Fibroblast of lung (primary cell): ENCODE data around the gene FZD8. TPM values are rescaled to one million over a fixed set of nuclear protein-coding genes. Genes with fewer than 3 reads are reported as not detected.

Source experiments
- DNase-seq, 2 donors: peaks; one replicate each; pipeline versions ENCODE4 v3.0.0 to v3.0.0-alpha.2; 2010; ENCODE audit warnings: low read depth in 2 of 2
- H2AFZ ChIP-seq: 2 replicates; pipeline ENCODE4 v1.5.1; 2012; ENCODE audit warnings: low read length, control low read depth, inconsistent platforms
- H3K27ac ChIP-seq: 2 replicates; pipeline ENCODE4 v1.5.1; 2011; ENCODE audit warnings: low read length, control low read depth; ENCODE audit not compliant: insufficient read depth
- H3K27me3 ChIP-seq: 2 replicates; pipeline ENCODE4 v1.5.1; 2011; ENCODE audit warnings: mild to moderate bottlenecking, low read length; ENCODE audit not compliant: control insufficient read depth, insufficient read depth
- H3K36me3 ChIP-seq: 2 replicates; pipeline ENCODE4 v1.5.1; 2011; ENCODE audit warnings: low read length; ENCODE audit not compliant: control insufficient read depth, insufficient read depth
- H3K4me1 ChIP-seq: 2 replicates; pipeline ENCODE4 v1.5.1; 2011; ENCODE audit warnings: low read length; ENCODE audit not compliant: control insufficient read depth, insufficient read depth; ENCODE audit errors: extremely low read depth
- H3K4me2 ChIP-seq: 2 replicates; pipeline ENCODE4 v1.5.1; 2011; ENCODE audit warnings: low read length, control low read depth; ENCODE audit not compliant: insufficient read depth; ENCODE audit errors: extremely low read depth
- H3K4me3 ChIP-seq, 4 experiments: fragments of 200-600 bp in 1 of 4; sonication (generic) in 1 of 4; replicated peaks in 1 of 4; 2 replicates each; pipeline ENCODE4 v1.5.1; 2011 to 2016; ENCODE audit warnings: low read length in 4 of 4, low read depth in 3 of 4, mild to moderate bottlenecking in 3 of 4, control low read depth in 2 of 4, inconsistent platforms in 1 of 4, mixed read lengths in 1 of 4; ENCODE audit not compliant: insufficient read depth in 1 of 4; ENCODE audit errors: control extremely low read depth in 1 of 4
- H3K79me2 ChIP-seq: 2 replicates; pipeline ENCODE4 v1.5.1; 2012; ENCODE audit warnings: mild to moderate bottlenecking, low read length, inconsistent platforms; ENCODE audit not compliant: control insufficient read depth, insufficient read depth
- H3K9ac ChIP-seq: 2 replicates; pipeline ENCODE4 v1.5.1; 2011; ENCODE audit warnings: mild to moderate bottlenecking, low read length, control low read depth; ENCODE audit not compliant: insufficient read depth
- H3K9me3 ChIP-seq: 2 replicates; pipeline ENCODE4 v1.5.1; 2012; ENCODE audit warnings: low read depth, low read length; ENCODE audit not compliant: control insufficient read depth, insufficient read depth
- H4K20me1 ChIP-seq: 2 replicates; pipeline ENCODE4 v1.5.1; 2011; ENCODE audit warnings: low read length; ENCODE audit not compliant: control insufficient read depth, insufficient read depth; ENCODE audit errors: extremely low read depth
- EZH2 ChIP-seq: IDR thresholded peaks from 2 replicates; pipeline ENCODE4 v1.5.1; 2012; ENCODE audit warnings: low read length, control low read depth, mild to moderate bottlenecking; ENCODE audit errors: missing control alignments
- polyA plus RNA-seq, 2 donors: library from polyadenylated mRNA; depleted of rRNA in 1 of 2; stranded (reverse) in 1 of 2; unstranded in 1 of 2; fragments of >200 nt; gene quantifications; 2 replicates each; pipeline ENCODE4 v1.2.1, GENCODE V29; 2011 to 2012; ENCODE audit warnings: missing spikeins in 1 of 2
- total RNA-seq: library from RNA; depleted of rRNA; stranded (reverse); fragments of >200 nt; gene quantifications from 2 replicates; pipeline ENCODE4 v1.2.1, GENCODE V29; 2014
- TF ChIP-seq, protein P1 (sequence below), 2 donors: IDR thresholded peaks in 1 of 2; conservative IDR thresholded peaks in 1 of 2; 1 replicate in 1 of 2; 2 replicates in 1 of 2; pipeline ENCODE4 v1.5.1; 2011 to 2012; ENCODE audit warnings: low read length in 2 of 2, control low read depth in 1 of 2, inconsistent platforms in 1 of 2, low read depth in 1 of 2, mild to moderate bottlenecking in 1 of 2

The FZD8 gene
- total and polyA plus RNA-seq, 2 donors (not counting 1 experiment from before 2014, with no cell fraction given): 0.12 to 0.66 TPM

DNA sequence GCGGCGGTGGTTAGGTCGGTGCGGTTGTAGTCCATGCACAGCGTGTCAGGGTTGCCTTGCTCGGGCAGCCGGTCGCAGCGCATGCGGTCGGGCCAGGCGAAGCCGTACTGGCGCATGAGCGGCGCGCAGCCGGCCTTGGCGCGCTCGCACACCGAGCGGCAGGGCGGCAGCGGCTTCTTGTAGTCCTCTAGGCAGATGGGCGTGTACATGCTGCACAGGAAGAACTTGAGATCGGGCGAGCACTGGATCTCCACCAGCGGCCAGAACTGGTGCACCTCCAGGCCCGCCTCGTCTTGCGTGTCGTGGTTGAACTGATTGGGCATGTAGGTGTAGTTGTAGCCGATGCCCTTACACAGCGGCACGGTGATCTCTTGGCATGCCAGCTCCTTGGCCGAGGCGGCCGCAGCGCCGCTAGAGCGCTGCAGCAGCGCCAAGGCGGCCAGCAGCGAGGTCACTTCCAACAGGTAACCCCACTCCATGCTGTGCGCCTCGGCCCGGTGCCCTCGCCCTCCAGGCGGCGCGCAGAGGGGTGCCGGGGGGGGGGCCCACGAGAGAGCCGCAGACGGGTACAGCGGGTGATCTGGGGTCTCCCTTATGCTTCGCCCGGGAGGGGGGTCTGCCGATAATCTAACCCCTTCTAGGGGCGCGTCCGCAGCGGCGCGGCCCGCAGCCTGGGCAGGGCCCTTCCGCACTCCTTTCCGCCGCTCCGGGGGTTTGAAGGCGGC lies 983 bp downstream of the FZD8 start:
- H3K36me3 ChIP-seq: no peaks in the 10 kb centered on the region
- H3K27me3 ChIP-seq: no peaks in the 10 kb centered on the region
- H3K4me2 ChIP-seq: peak overlapping the region; percentile 97
- peak; percentile 82 to 87 for DNase-seq
- peaks cover 12% of the 10 kb centered on the region for H3K4me1 ChIP-seq
- H4K20me1 ChIP-seq: no peaks in the 10 kb centered on the region
- TF ChIP-seq, protein P1, sequence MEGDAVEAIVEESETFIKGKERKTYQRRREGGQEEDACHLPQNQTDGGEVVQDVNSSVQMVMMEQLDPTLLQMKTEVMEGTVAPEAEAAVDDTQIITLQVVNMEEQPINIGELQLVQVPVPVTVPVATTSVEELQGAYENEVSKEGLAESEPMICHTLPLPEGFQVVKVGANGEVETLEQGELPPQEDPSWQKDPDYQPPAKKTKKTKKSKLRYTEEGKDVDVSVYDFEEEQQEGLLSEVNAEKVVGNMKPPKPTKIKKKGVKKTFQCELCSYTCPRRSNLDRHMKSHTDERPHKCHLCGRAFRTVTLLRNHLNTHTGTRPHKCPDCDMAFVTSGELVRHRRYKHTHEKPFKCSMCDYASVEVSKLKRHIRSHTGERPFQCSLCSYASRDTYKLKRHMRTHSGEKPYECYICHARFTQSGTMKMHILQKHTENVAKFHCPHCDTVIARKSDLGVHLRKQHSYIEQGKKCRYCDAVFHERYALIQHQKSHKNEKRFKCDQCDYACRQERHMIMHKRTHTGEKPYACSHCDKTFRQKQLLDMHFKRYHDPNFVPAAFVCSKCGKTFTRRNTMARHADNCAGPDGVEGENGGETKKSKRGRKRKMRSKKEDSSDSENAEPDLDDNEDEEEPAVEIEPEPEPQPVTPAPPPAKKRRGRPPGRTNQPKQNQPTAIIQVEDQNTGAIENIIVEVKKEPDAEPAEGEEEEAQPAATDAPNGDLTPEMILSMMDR (conservative IDR thresholded peaks at IDR 0.05 in 1 of 2, IDR thresholded peaks at IDR 0.05 in 1 of 2; ENCODE audit: low read depth in 1 of 2, low read length in 2 of 2): no peak
- no peak for TF ChIP-seq EZH2
- peak overlapping the region; percentile 2 for H3K9ac ChIP-seq
- H3K79me2 ChIP-seq: no peaks in the 10 kb centered on the region
- no peaks in the 10 kb centered on the region for H3K9me3 ChIP-seq
- peak overlapping the region; percentile 54 for H2AFZ ChIP-seq
- no peak overlapping the region for H3K27ac ChIP-seq
- peak overlapping the region; percentile 49 to 68 (median 63) for H3K4me3 ChIP-seq

DNA sequence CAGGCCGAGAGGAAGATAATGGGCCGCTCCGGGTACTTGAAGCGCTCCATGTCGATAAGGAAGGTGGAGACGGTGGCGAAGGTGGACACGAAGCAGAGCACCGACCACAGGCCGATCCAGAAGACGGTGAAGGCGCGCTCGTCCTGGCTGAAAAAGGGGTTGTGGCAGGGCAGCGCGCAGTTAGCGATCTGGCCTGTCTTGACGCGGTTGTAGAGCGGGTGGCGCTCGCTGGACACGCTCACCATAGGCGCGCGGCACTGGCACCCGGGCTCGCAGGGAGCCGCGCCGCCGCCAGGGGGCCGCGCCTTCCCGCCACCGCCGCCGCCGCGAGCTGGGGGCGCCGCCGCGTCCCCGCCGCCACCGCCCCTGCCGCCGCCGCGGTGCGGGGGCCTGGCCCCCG lies 1.6 kb downstream of the FZD8 start:
- Histone ChIP-seq H3K36me3 (no peaks in the 10 kb centered on the region), H3K27ac (no peak overlapping the region), H3K9me3 (no peaks in the 10 kb centered on the region), H3K4me1 (peaks cover 12% of the 10 kb centered on the region), H3K4me3 (peak overlapping the region; percentile 44 to 50 (median 46)), H4K20me1 (no peaks in the 10 kb centered on the region), H3K79me2 (no peaks in the 10 kb centered on the region), H2AFZ (peak overlapping the region; percentile 86), H3K4me2 (peak overlapping the region; percentile 93), H3K27me3 (no peaks in the 10 kb centered on the region), H3K9ac (no peak overlapping the region)
- TF ChIP-seq, protein P1 (conservative IDR thresholded peaks at IDR 0.05 in 1 of 2, IDR thresholded peaks at IDR 0.05 in 1 of 2; ENCODE audit: low read depth in 1 of 2, low read length in 2 of 2): peak; percentile 6 to 7
- no peak for TF ChIP-seq EZH2
- peak; percentile 69 to 73 for DNase-seq

DNA sequence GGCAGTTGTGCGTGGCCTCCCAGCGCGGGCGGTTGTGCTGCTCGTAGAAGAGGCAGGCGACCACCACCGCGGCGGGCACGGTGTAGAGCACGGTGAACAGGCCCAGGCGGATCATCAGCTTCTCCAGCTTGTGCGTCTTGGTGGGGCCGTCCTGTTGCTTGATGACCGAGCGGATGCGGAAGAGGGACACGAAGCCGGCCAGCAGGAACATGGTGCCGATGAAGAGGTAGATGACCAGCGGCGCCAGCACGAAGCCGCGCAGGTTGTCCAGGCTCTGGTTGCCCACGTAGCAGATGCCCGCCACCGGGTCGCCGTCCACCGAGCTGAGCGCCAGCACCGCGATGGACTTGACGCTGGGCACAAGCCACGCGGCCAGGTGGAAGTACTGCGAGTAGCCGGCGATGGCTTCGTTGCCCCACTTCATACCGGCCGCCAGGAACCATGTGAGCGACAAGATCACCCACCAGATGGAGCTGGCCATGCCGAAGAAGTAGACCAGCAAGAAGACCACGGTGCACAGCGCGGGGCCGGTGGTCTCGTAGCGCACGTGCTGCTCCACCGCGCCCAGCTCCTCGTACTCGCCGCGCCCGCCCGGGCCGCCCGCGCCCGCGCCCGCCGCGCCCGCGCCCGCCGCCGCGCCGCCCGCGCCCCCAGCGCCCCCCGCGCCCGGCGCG lies 2.2 kb downstream of the FZD8 start:
- Histone ChIP-seq H3K9me3 (no peaks in the 10 kb centered on the region), H3K4me1 (peaks cover 12% of the 10 kb centered on the region), H4K20me1 (no peaks in the 10 kb centered on the region), H3K36me3 (no peaks in the 10 kb centered on the region), H3K4me2 (peak overlapping the region; percentile 93), H3K4me3 (peak overlapping the region in 3 of 4 experiments; percentile 2 to 50 (median 34)), H3K9ac (no peak overlapping the region), H3K27ac (no peak overlapping the region), H3K79me2 (no peaks in the 10 kb centered on the region), H2AFZ (peak overlapping the region; percentile 64), H3K27me3 (no peaks in the 10 kb centered on the region)
- DNase-seq: peak; percentile 33 to 46
- TF ChIP-seq, protein P1 (conservative IDR thresholded peaks at IDR 0.05 in 1 of 2, IDR thresholded peaks at IDR 0.05 in 1 of 2; ENCODE audit: low read depth in 1 of 2, low read length in 2 of 2): no peak
- TF ChIP-seq EZH2: peak; percentile 44
